Measurements from ENCODE around the gene PDE7B. TPM values are rescaled to one million over a fixed set of nuclear protein-coding genes. Genes with fewer than 3 reads are reported as not detected.
A peak's percentile ranks its signal among the peaks of the same experiment; 100 is the strongest.

The PDE7B gene
- total and polyA plus RNA-seq, 2 of the 13 experiments (the other 11 are each of a cell fraction or from before 2014, with no cell fraction given), result not detected

- Histone ChIP-seq H2AFZ (ENCODE audit: low read length) (no peak overlapping the region), H3K36me3 (replicated peaks in 1 of 2; ENCODE audit: control insufficient read depth in 1 of 2, insufficient read depth in 2 of 2, low read length in 2 of 2) (no peaks in the 10 kb centered on the region), H3K4me1 (ENCODE audit: insufficient read depth, low read length) (no peaks in the 10 kb centered on the region), H3K9ac (ENCODE audit: insufficient read depth, low read depth, low read length) (no peak overlapping the region), H3K27ac (ENCODE audit: extremely low read length, insufficient read depth, low read length) (no peak overlapping the region), H3K4me2 (ENCODE audit: low read depth, low read length) (no peak overlapping the region), H4K20me1 (ENCODE audit: insufficient read depth, low read length) (no peaks in the 10 kb centered on the region), H3K9me3 (ENCODE audit: low read length) (no peaks in the 10 kb centered on the region), H3K79me2 (ENCODE audit: insufficient read depth, low read length) (no peaks in the 10 kb centered on the region), H3K4me3 (replicated peaks in 1 of 3; ENCODE audit: insufficient read depth in 1 of 3, low read depth in 2 of 3, low read length in 3 of 3) (no peak overlapping the region), H3K27me3 (ENCODE audit: control insufficient read depth in 1 of 2, insufficient read depth in 2 of 2, low read length in 2 of 2) (0 out of 5 replicates have a peak, but pooled peaks cover 0 to 7% of the 10 kb centered on the region in 2 experiments)
- ATAC-seq (peak; percentile 97), DNase-seq (ENCODE audit: low spot score) (peak; percentile 70), FAIRE-seq (peak; percentile 95)
- ChIA-PET CTCF (ENCODE audit: low intra/inter-chr PET ratio, low total read pairs) (interaction anchor here (0.7 to 1.9 kb wide), 3 partner anchors 374 to 458 kb away, joined by 5 to 13 read pairs (median 9); no protein-coding TSS in a partner anchor), POLR2A (no interaction called here)
- 6% methylated on average over 9 of the region's 9 CpGs for whole genome bisulfite sequencing (ENCODE audit: low lambda C conversion rate)
- intact Hi-C loops (cut with micrococcal nuclease; ENCODE audit: unreplicated experiment), result loop anchor here (1.0 to 10.0 kb wide), 5 partner anchors 234 to 459 kb away; no protein-coding TSS in a partner anchor
- no TSS peak for BruUV-seq (replicated peaks)
- in situ Hi-C loops (cut with HindIII; ENCODE audit: extremely low pct_ligation_motif_present, low pct_unique_long_range_greater_than_20kb), result loop anchor here (10.0 kb wide), 1 partner anchor 375 kb away; no protein-coding TSS in a partner anchor
- TF ChIP-seq ZBTB38 (CRISPR knock-in tag; IDR thresholded peaks at IDR 0.05) (no peak), PHF5A (CRISPR knock-in tag; IDR thresholded peaks at IDR 0.05; ENCODE audit: low read depth, unreplicated experiment) (no peak), SMC3 (IDR thresholded peaks at IDR 0.05; ENCODE audit: low read length) (peak; percentile 86), FOSL1 (CRISPR knock-in tag; IDR thresholded peaks at IDR 0.05; ENCODE audit: borderline replicate concordance) (no peak), ZNF124 (CRISPR knock-in tag; IDR thresholded peaks at IDR 0.05) (no peak), HMGA1 (CRISPR knock-in tag; conservative IDR thresholded peaks at IDR 0.05) (no peak), ELK4 (CRISPR knock-in tag; IDR thresholded peaks at IDR 0.05; ENCODE audit: borderline replicate concordance) (no peak), KDM5A (IDR thresholded peaks at IDR 0.05; ENCODE audit: borderline replicate concordance, low read length) (no peak), ZNF83 (CRISPR knock-in tag; IDR thresholded peaks at IDR 0.05; ENCODE audit: borderline replicate concordance) (no peak), POGZ (CRISPR knock-in tag; IDR thresholded peaks at IDR 0.05) (no peak), SP2 (CRISPR knock-in tag; IDR thresholded peaks at IDR 0.05) (no peak)
- TF ChIP-seq, protein P1, sequence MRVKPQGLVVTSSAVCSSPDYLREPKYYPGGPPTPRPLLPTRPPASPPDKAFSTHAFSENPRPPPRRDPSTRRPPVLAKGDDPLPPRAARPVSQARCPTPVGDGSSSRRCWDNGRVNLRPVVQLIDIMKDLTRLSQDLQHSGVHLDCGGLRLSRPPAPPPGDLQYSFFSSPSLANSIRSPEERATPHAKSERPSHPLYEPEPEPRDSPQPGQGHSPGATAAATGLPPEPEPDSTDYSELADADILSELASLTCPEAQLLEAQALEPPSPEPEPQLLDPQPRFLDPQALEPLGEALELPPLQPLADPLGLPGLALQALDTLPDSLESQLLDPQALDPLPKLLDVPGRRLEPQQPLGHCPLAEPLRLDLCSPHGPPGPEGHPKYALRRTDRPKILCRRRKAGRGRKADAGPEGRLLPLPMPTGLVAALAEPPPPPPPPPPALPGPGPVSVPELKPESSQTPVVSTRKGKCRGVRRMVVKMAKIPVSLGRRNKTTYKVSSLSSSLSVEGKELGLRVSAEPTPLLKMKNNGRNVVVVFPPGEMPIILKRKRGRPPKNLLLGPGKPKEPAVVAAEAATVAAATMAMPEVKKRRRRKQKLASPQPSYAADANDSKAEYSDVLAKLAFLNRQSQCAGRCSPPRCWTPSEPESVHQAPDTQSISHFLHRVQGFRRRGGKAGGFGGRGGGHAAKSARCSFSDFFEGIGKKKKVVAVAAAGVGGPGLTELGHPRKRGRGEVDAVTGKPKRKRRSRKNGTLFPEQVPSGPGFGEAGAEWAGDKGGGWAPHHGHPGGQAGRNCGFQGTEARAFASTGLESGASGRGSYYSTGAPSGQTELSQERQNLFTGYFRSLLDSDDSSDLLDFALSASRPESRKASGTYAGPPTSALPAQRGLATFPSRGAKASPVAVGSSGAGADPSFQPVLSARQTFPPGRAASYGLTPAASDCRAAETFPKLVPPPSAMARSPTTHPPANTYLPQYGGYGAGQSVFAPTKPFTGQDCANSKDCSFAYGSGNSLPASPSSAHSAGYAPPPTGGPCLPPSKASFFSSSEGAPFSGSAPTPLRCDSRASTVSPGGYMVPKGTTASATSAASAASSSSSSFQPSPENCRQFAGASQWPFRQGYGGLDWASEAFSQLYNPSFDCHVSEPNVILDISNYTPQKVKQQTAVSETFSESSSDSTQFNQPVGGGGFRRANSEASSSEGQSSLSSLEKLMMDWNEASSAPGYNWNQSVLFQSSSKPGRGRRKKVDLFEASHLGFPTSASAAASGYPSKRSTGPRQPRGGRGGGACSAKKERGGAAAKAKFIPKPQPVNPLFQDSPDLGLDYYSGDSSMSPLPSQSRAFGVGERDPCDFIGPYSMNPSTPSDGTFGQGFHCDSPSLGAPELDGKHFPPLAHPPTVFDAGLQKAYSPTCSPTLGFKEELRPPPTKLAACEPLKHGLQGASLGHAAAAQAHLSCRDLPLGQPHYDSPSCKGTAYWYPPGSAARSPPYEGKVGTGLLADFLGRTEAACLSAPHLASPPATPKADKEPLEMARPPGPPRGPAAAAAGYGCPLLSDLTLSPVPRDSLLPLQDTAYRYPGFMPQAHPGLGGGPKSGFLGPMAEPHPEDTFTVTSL (CRISPR knock-in tag; IDR thresholded peaks at IDR 0.05; ENCODE audit: borderline replicate concordance), result no peak
- TF ChIP-seq, protein P2, sequence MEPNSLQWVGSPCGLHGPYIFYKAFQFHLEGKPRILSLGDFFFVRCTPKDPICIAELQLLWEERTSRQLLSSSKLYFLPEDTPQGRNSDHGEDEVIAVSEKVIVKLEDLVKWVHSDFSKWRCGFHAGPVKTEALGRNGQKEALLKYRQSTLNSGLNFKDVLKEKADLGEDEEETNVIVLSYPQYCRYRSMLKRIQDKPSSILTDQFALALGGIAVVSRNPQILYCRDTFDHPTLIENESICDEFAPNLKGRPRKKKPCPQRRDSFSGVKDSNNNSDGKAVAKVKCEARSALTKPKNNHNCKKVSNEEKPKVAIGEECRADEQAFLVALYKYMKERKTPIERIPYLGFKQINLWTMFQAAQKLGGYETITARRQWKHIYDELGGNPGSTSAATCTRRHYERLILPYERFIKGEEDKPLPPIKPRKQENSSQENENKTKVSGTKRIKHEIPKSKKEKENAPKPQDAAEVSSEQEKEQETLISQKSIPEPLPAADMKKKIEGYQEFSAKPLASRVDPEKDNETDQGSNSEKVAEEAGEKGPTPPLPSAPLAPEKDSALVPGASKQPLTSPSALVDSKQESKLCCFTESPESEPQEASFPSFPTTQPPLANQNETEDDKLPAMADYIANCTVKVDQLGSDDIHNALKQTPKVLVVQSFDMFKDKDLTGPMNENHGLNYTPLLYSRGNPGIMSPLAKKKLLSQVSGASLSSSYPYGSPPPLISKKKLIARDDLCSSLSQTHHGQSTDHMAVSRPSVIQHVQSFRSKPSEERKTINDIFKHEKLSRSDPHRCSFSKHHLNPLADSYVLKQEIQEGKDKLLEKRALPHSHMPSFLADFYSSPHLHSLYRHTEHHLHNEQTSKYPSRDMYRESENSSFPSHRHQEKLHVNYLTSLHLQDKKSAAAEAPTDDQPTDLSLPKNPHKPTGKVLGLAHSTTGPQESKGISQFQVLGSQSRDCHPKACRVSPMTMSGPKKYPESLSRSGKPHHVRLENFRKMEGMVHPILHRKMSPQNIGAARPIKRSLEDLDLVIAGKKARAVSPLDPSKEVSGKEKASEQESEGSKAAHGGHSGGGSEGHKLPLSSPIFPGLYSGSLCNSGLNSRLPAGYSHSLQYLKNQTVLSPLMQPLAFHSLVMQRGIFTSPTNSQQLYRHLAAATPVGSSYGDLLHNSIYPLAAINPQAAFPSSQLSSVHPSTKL (CRISPR knock-in tag; IDR thresholded peaks at IDR 0.05), result peak; percentile 50; the same call in 1 of the 2 replicates
Observed at GRCh38 chr6:135909737-135910387, 58.4 kb downstream of the PDE7B start.
